Neural cell (in vitro differentiated cells): ENCODE data around the gene DDX18. TPM values are rescaled to one million over a fixed set of nuclear protein-coding genes. Genes with fewer than 3 reads are reported as not detected.
A peak's percentile ranks its signal among the peaks of the same experiment; 100 is the strongest.

ENCODE experiments used
- H2AFZ ChIP-seq: fragments of 200-600, 300-800 bp; sonication (generic), shearing (Covaris generic); 2 replicates; pipeline ENCODE4 v1.6.0; 2014; ENCODE audit warnings: low read depth, mild to moderate bottlenecking, antibody characterized with exemption, low read length, moderate library complexity
- H3F3A ChIP-seq: fragments of 200-600 bp; shearing (Covaris generic); 2 replicates; pipeline ENCODE4 v1.6.1; 2016; ENCODE audit warnings: mild to moderate bottlenecking, moderate library complexity, mixed read lengths, antibody characterized with exemption, low read length; ENCODE audit not compliant: insufficient read depth, poor library complexity, severe bottlenecking
- H3K27ac ChIP-seq: fragments of 200-600, 300-800 bp; sonication (generic), shearing (Covaris generic); 2 replicates; pipeline ENCODE4 v1.5.1; 2014; ENCODE audit warnings: mild to moderate bottlenecking, low read length, moderate library complexity
- H3K27me3 ChIP-seq: fragments of 300-800, 200-600 bp; sonication (generic), shearing (Covaris generic); 2 replicates; pipeline ENCODE4 v1.6.0; 2014; ENCODE audit warnings: mild to moderate bottlenecking, low read depth, low read length, moderate library complexity; ENCODE audit not compliant: insufficient read depth
- H3K36me3 ChIP-seq: fragments of 300-800, 200-600 bp; sonication (generic), shearing (Covaris generic); 2 replicates; pipeline ENCODE4 v1.5.1; 2014; ENCODE audit warnings: mild to moderate bottlenecking, antibody characterized with exemption, low read length, moderate library complexity; ENCODE audit not compliant: insufficient read depth
- H3K4me2 ChIP-seq: fragments of 300-800, 200-600 bp; sonication (generic), shearing (Covaris generic); 2 replicates; pipeline ENCODE4 v1.6.0; 2014; ENCODE audit warnings: mild to moderate bottlenecking, low read length
- H3K4me3 ChIP-seq: fragments of 300-800, 200-600 bp; sonication (generic), shearing (Covaris generic); 2 replicates; pipeline ENCODE4 v1.5.1; 2014; ENCODE audit warnings: mild to moderate bottlenecking, low read length, moderate library complexity
- H3K79me2 ChIP-seq: fragments of 200-600 bp; shearing (Covaris generic); replicated peaks from 2 replicates; pipeline ENCODE4 v1.6.0; 2014; ENCODE audit warnings: mild to moderate bottlenecking, low read length, moderate library complexity; ENCODE audit not compliant: insufficient read depth
- H3K9ac ChIP-seq: fragments of 300-800, 200-600 bp; sonication (generic), shearing (Covaris generic); 2 replicates; pipeline ENCODE4 v1.6.1; 2016; ENCODE audit warnings: mild to moderate bottlenecking, low read length, mixed read lengths
- H3K9me2 ChIP-seq: fragments of 200-600 bp; shearing (Covaris generic); 2 replicates; pipeline ENCODE4 v1.6.1; 2016; ENCODE audit warnings: mild to moderate bottlenecking, low read length, mixed read lengths; ENCODE audit not compliant: insufficient read depth
- H3K9me3 ChIP-seq: fragments of 200-600, 300-800 bp; sonication (generic), shearing (Covaris generic); 2 replicates; pipeline ENCODE4 v1.6.1; 2016; ENCODE audit warnings: mild to moderate bottlenecking, mixed run types, low read length, moderate library complexity, mixed read lengths
- H4K20me1 ChIP-seq: fragments of 200-600 bp; shearing (Covaris generic); 2 replicates; pipeline ENCODE4 v1.6.1; 2016; ENCODE audit warnings: mild to moderate bottlenecking, mixed run types; ENCODE audit not compliant: insufficient read depth
- CTCF ChIP-seq: fragments of 450-650 bp; IDR thresholded peaks from 2 replicates; pipeline ENCODE4 v1.5.1; 2014; ENCODE audit warnings: antibody characterized with exemption, mild to moderate bottlenecking, moderate library complexity; ENCODE audit not compliant: poor library complexity, severe bottlenecking
- EP300 ChIP-seq: fragments of 450-650 bp; conservative IDR thresholded peaks from 2 replicates; pipeline ENCODE4 v1.6.1; 2014; ENCODE audit warnings: antibody characterized with exemption, mild to moderate bottlenecking, moderate library complexity; ENCODE audit not compliant: poor library complexity, severe bottlenecking
- EZH2 ChIP-seq: fragments of 200-600, 300-800 bp; shearing (Covaris generic), sonication (generic); IDR thresholded peaks from 2 replicates; pipeline ENCODE4 v1.6.1; 2014; ENCODE audit warnings: antibody characterized with exemption, low read length, borderline replicate concordance, mild to moderate bottlenecking; ENCODE audit not compliant: insufficient read depth, poor library complexity, severe bottlenecking
- MXI1 ChIP-seq: fragments of 450-650 bp; conservative IDR thresholded peaks from 2 replicates; pipeline ENCODE4 v1.6.1; 2014; ENCODE audit warnings: antibody characterized with exemption, mild to moderate bottlenecking; ENCODE audit not compliant: poor library complexity, severe bottlenecking
- POLR2AphosphoS5 ChIP-seq: IDR thresholded peaks from 2 replicates; pipeline ENCODE4 v1.6.1; 2012
- RAD21 ChIP-seq: fragments of 450-650 bp; conservative IDR thresholded peaks from 2 replicates; pipeline ENCODE4 v1.6.1; 2014; ENCODE audit warnings: antibody characterized with exemption, mild to moderate bottlenecking, moderate library complexity
- REST ChIP-seq: IDR thresholded peaks from 2 replicates; pipeline ENCODE4 v1.6.1; 2012; ENCODE audit warnings: borderline replicate concordance
- SMC3 ChIP-seq: fragments of 450-650 bp; conservative IDR thresholded peaks from 2 replicates; pipeline ENCODE4 v1.6.1; 2014; ENCODE audit warnings: antibody characterized with exemption, mild to moderate bottlenecking, moderate library complexity; ENCODE audit not compliant: poor library complexity
- TAF1 ChIP-seq: IDR thresholded peaks from 2 replicates; pipeline ENCODE4 v1.6.1; 2012; ENCODE audit warnings: low read depth
- polyA plus RNA-seq: library from polyadenylated mRNA; depleted of rRNA; stranded (reverse); fragments of >200 nt; gene quantifications from 2 replicates; pipeline ENCODE4 v1.2.3, GENCODE V29; 2014

DDX18 gene
- polyA plus RNA-seq, 1 donor from 2014 or later, result 85.3 TPM

GRCh38 chr2:117835990-117836760 is 21.7 kb downstream of the DDX18 start:
- Histone ChIP-seq H3K4me3 (peak overlapping the region; percentile 59), H3K4me2 (no peak overlapping the region), H3K79me2 (no peaks in the 10 kb centered on the region), H4K20me1 (no peaks in the 10 kb centered on the region), H3K36me3 (peaks cover 11% of the 10 kb centered on the region), H3K27me3 (no peaks in the 10 kb centered on the region), H2AFZ (no peak overlapping the region), H3K9me3 (no peaks in the 10 kb centered on the region), H3K9me2 (no peaks in the 10 kb centered on the region), H3F3A (no peaks in the 10 kb centered on the region), H3K9ac (no peak overlapping the region), H3K27ac (no peak overlapping the region)
- peak; percentile 87 for TF ChIP-seq SMC3
- TF ChIP-seq POLR2AphosphoS5, result no peak
- TF ChIP-seq EZH2, result no peak
- TF ChIP-seq EP300, result no peak
- TF ChIP-seq MXI1, result no peak
- TF ChIP-seq TAF1, result no peak
- no peak for TF ChIP-seq REST
- TF ChIP-seq RAD21, result peak; percentile 69
- peak; percentile 82 for TF ChIP-seq CTCF

- no peaks in the 10 kb centered on the region for H3K9me3 ChIP-seq
- TF ChIP-seq EZH2 (no peak), EP300 (no peak), REST (no peak), SMC3 (no peak), POLR2AphosphoS5 (no peak), CTCF (no peak), MXI1 (no peak), TAF1 (no peak), RAD21 (no peak)
- H2AFZ ChIP-seq, result no peak overlapping the region
- H3K79me2 ChIP-seq, result no peaks in the 10 kb centered on the region
- no peaks in the 10 kb centered on the region for H3K27me3 ChIP-seq
- no peaks in the 10 kb centered on the region for H4K20me1 ChIP-seq
- H3K4me3 ChIP-seq, result no peak overlapping the region
- H3K9ac ChIP-seq, result no peak overlapping the region
- no peak overlapping the region for H3K4me2 ChIP-seq
- no peaks in the 10 kb centered on the region for H3K36me3 ChIP-seq
- H3F3A ChIP-seq, result no peaks in the 10 kb centered on the region
- no peak overlapping the region for H3K27ac ChIP-seq
- no peaks in the 10 kb centered on the region for H3K9me2 ChIP-seq
Observed at GRCh38 chr2:117845304-117845703, 30.8 kb downstream of the DDX18 start.
